ENCODE results near the gene HACD2.

HACD2 gene

GRCh38 chr3:123568034-123568433 lies 16.8 kb downstream of the HACD2 start:
- DNase-seq, result no peak

- no peak for DNase-seq
These were observed 20.8 kb downstream of the HACD2 start for GRCh38 chr3:123564056-123564455.

GRCh38 chr3:123562547-123562946 lies 22.3 kb downstream of the HACD2 start:
- DNase-seq, result no peak

GRCh38 chr3:123561188-123561587 lies 23.7 kb downstream of the HACD2 start:
- DNase-seq, result no peak

- DNase-seq, result peak; percentile 17
These were observed 25.6 kb downstream of the HACD2 start for GRCh38 chr3:123559040-123559861.

- no peak for DNase-seq
These were observed 31.3 kb downstream of the HACD2 start for GRCh38 chr3:123553536-123553935.

GRCh38 chr3:123552768-123553167 lies 32.1 kb downstream of the HACD2 start:
- no peak for DNase-seq

GRCh38 chr3:123552095-123552714 lies 32.6 kb downstream of the HACD2 start:
- no peak for DNase-seq

GRCh38 chr3:123547881-123548519 lies 36.9 kb downstream of the HACD2 start:
- DNase-seq, result no peak

- DNase-seq, result no peak
These were observed 38.6 kb downstream of the HACD2 start for GRCh38 chr3:123546133-123546755.

GRCh38 chr3:123543950-123544349 lies 40.9 kb downstream of the HACD2 start:
- no peak for DNase-seq

- no peak for DNase-seq
These were observed 44.6 kb downstream of the HACD2 start for GRCh38 chr3:123540285-123540684.

- DNase-seq, result no peak
These were observed 48.5 kb downstream of the HACD2 start for GRCh38 chr3:123536153-123536895.

- no peak for DNase-seq
These were observed 49.3 kb downstream of the HACD2 start for GRCh38 chr3:123535580-123535979.

GRCh38 chr3:123534264-123534663 lies 50.6 kb downstream of the HACD2 start:
- DNase-seq, result no peak

- no peak for DNase-seq
These were observed 51.2 kb downstream of the HACD2 start for GRCh38 chr3:123533554-123534159.

- no peak for DNase-seq
These were observed 56.7 kb downstream of the HACD2 start for GRCh38 chr3:123528130-123528529.

GRCh38 chr3:123527046-123527445 lies 57.8 kb downstream of the HACD2 start:
- DNase-seq, result no peak

- no peak for DNase-seq
These were observed 58.4 kb downstream of the HACD2 start for GRCh38 chr3:123526474-123526873.

GRCh38 chr3:123525433-123525832 lies 59.4 kb downstream of the HACD2 start:
- no peak for DNase-seq

GRCh38 chr3:123524981-123525380 lies 59.9 kb downstream of the HACD2 start:
- DNase-seq, result no peak

- DNase-seq, result peak; percentile 76
These were observed 61.8 kb downstream of the HACD2 start for GRCh38 chr3:123523023-123523412.

All from GF-D8 (cell line).